ENCODE data around the gene KANSL1. TPM values are rescaled to one million over a fixed set of nuclear protein-coding genes. Genes with fewer than 3 reads are reported as not detected.

The KANSL1 gene
- total and polyA plus RNA-seq, 2 donors (not counting 1 experiment from before 2014, with no cell fraction given): 8.4 to 78.6 TPM

GRCh38 chr17:46216682-46217081 is 23.5 kb upstream of the KANSL1 start:
- H3K4me1 ChIP-seq (ENCODE audit: control insufficient read depth, extremely low read depth, insufficient read depth, low read length): no peaks in the 10 kb centered on the region
- H3K36me3 ChIP-seq (ENCODE audit: control insufficient read depth, insufficient read depth, low read length): no peaks in the 10 kb centered on the region
- H3K79me2 ChIP-seq (ENCODE audit: control insufficient read depth, insufficient read depth, low read length): peaks cover 2% of the 10 kb centered on the region
- no peak overlapping the region for H3K4me2 ChIP-seq (ENCODE audit: extremely low read depth, insufficient read depth, low read length)
- H3K27ac ChIP-seq (ENCODE audit: insufficient read depth, low read length): no peak overlapping the region
- TF ChIP-seq EZH2 (IDR thresholded peaks at IDR 0.05; ENCODE audit: low read length, missing control alignments): no peak
- TF ChIP-seq CTCF (conservative IDR thresholded peaks at IDR 0.05 in 1 of 2, IDR thresholded peaks at IDR 0.05 in 1 of 2; ENCODE audit: low read depth in 1 of 2, low read length in 2 of 2): no peak
- H3K4me3 ChIP-seq (replicated peaks in 1 of 4; ENCODE audit: control extremely low read depth in 1 of 4, insufficient read depth in 1 of 4, low read depth in 3 of 4, low read length in 4 of 4): no peak overlapping the region
- no peak for DNase-seq (ENCODE audit: low read depth in 2 of 2)
- H2AFZ ChIP-seq (ENCODE audit: low read length): no peak overlapping the region
- H3K9ac ChIP-seq (ENCODE audit: insufficient read depth, low read length): no peak overlapping the region
- H3K27me3 ChIP-seq (ENCODE audit: control insufficient read depth, insufficient read depth, low read length): no peaks in the 10 kb centered on the region
- H4K20me1 ChIP-seq (ENCODE audit: control insufficient read depth, extremely low read depth, insufficient read depth, low read length): no peaks in the 10 kb centered on the region
- H3K9me3 ChIP-seq (ENCODE audit: control insufficient read depth, insufficient read depth, low read depth, low read length): no peaks in the 10 kb centered on the region

DNA sequence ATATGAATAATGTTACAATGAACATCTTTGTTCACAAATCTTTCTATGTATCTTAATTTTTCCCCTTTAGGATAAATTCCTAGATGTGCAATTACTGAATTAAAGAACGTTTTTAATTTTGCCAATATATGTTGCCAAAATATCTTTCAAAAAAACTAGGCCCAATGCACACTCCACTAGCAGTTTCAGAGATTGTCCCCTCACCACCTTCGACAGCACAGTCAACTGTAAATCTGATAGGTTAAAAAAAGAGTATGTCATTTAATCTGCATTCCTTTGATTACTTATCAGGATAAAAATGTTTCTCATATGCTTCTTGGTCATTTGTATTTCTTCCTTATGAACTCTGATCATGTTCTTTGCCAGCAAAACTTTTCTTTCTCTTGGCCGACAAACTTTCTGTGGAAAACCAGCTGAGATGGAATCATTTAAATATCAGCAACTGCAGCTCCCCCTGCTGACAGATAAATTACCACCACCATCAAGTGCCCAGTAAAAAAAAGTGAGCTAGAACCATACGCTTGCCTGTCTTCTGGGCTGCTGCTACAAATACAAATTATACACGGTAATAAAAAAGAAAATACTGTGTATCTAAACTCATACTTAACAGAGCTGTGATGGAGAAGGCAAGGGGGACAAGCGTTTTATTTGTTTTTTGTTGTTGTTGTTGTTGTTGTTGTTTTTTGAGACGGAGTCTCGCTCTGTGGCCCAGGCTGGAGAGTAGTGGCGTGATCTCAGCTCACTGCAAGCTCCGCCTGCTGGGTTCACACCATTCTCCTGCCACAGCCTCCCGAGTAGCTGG is 19.6 kb upstream of the KANSL1 start:
- H3K9ac ChIP-seq (ENCODE audit: insufficient read depth, low read length): no peak overlapping the region
- no peak overlapping the region for H2AFZ ChIP-seq (ENCODE audit: low read length)
- no peak overlapping the region for H3K27ac ChIP-seq (ENCODE audit: insufficient read depth, low read length)
- no peak overlapping the region for H3K4me3 ChIP-seq (replicated peaks in 1 of 4; ENCODE audit: control extremely low read depth in 1 of 4, insufficient read depth in 1 of 4, low read depth in 3 of 4, low read length in 4 of 4)
- H4K20me1 ChIP-seq (ENCODE audit: control insufficient read depth, extremely low read depth, insufficient read depth, low read length): no peaks in the 10 kb centered on the region
- H3K9me3 ChIP-seq (ENCODE audit: control insufficient read depth, insufficient read depth, low read depth, low read length): no peaks in the 10 kb centered on the region
- H3K4me2 ChIP-seq (ENCODE audit: extremely low read depth, insufficient read depth, low read length): no peak overlapping the region
- TF ChIP-seq EZH2 (IDR thresholded peaks at IDR 0.05; ENCODE audit: low read length, missing control alignments) (no peak), CTCF (conservative IDR thresholded peaks at IDR 0.05 in 1 of 2, IDR thresholded peaks at IDR 0.05 in 1 of 2; ENCODE audit: low read depth in 1 of 2, low read length in 2 of 2) (peak; percentile 89 to 91)
- H3K79me2 ChIP-seq (ENCODE audit: control insufficient read depth, insufficient read depth, low read length): peaks cover 10% of the 10 kb centered on the region
- no peaks in the 10 kb centered on the region for H3K4me1 ChIP-seq (ENCODE audit: control insufficient read depth, extremely low read depth, insufficient read depth, low read length)
- peak; percentile 78 to 89 for DNase-seq (ENCODE audit: low read depth in 2 of 2)
- H3K36me3 ChIP-seq (ENCODE audit: control insufficient read depth, insufficient read depth, low read length): peaks cover 2% of the 10 kb centered on the region
- H3K27me3 ChIP-seq (ENCODE audit: control insufficient read depth, insufficient read depth, low read length): no peaks in the 10 kb centered on the region

DNA sequence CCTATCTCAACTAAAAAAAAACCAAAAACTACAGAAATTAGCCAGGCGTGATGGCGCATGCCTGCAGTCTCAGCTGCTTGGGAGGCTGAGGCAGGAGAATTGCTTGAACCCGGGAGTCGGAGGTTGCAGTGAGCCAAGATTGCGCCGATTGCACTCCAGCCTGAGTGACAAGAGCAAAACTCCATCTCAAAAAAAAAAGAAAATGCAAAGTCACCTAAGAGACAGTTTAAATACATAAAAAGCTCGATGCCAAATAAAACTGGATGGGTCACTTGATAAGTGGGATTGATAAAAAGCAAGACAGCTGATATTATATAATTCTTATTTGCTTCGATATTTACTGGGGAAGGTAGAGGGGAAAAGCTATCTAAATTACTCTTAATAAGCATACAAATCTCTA is 15.8 kb upstream of the KANSL1 start:
- H3K4me2 ChIP-seq (ENCODE audit: extremely low read depth, insufficient read depth, low read length): no peak overlapping the region
- no peak overlapping the region for H3K9ac ChIP-seq (ENCODE audit: insufficient read depth, low read length)
- peaks cover 17% of the 10 kb centered on the region for H3K79me2 ChIP-seq (ENCODE audit: control insufficient read depth, insufficient read depth, low read length)
- H3K36me3 ChIP-seq (ENCODE audit: control insufficient read depth, insufficient read depth, low read length): peaks cover 2% of the 10 kb centered on the region
- no peak overlapping the region for H3K27ac ChIP-seq (ENCODE audit: insufficient read depth, low read length)
- TF ChIP-seq CTCF (conservative IDR thresholded peaks at IDR 0.05 in 1 of 2, IDR thresholded peaks at IDR 0.05 in 1 of 2; ENCODE audit: low read depth in 1 of 2, low read length in 2 of 2) (no peak), EZH2 (IDR thresholded peaks at IDR 0.05; ENCODE audit: low read length, missing control alignments) (no peak)
- no peak for DNase-seq (ENCODE audit: low read depth in 2 of 2)
- no peaks in the 10 kb centered on the region for H3K27me3 ChIP-seq (ENCODE audit: control insufficient read depth, insufficient read depth, low read length)
- no peak overlapping the region for H2AFZ ChIP-seq (ENCODE audit: low read length)
- H3K4me1 ChIP-seq (ENCODE audit: control insufficient read depth, extremely low read depth, insufficient read depth, low read length): no peaks in the 10 kb centered on the region
- H4K20me1 ChIP-seq (ENCODE audit: control insufficient read depth, extremely low read depth, insufficient read depth, low read length): peaks cover 2% of the 10 kb centered on the region
- no peaks in the 10 kb centered on the region for H3K9me3 ChIP-seq (ENCODE audit: control insufficient read depth, insufficient read depth, low read depth, low read length)
- H3K4me3 ChIP-seq (replicated peaks in 1 of 4; ENCODE audit: control extremely low read depth in 1 of 4, insufficient read depth in 1 of 4, low read depth in 3 of 4, low read length in 4 of 4): no peak overlapping the region

Data from fibroblast of lung (primary cell).